Fibroblast of lung (primary cell): Measurements from ENCODE around the gene FHOD3. TPM values are rescaled to one million over a fixed set of nuclear protein-coding genes. Genes with fewer than 3 reads are reported as not detected.
A peak's percentile ranks its signal among the peaks of the same experiment; 100 is the strongest.

Source experiments
- DNase-seq, 2 donors: peaks; one replicate each; pipeline versions ENCODE4 v3.0.0 to v3.0.0-alpha.2; 2010; ENCODE audit warnings: low read depth in 2 of 2
- H2AFZ ChIP-seq: 2 replicates; pipeline ENCODE4 v1.5.1; 2012; ENCODE audit warnings: low read length, control low read depth, inconsistent platforms
- H3K27ac ChIP-seq: 2 replicates; pipeline ENCODE4 v1.5.1; 2011; ENCODE audit warnings: low read length, control low read depth; ENCODE audit not compliant: insufficient read depth
- H3K27me3 ChIP-seq: 2 replicates; pipeline ENCODE4 v1.5.1; 2011; ENCODE audit warnings: mild to moderate bottlenecking, low read length; ENCODE audit not compliant: control insufficient read depth, insufficient read depth
- H3K36me3 ChIP-seq: 2 replicates; pipeline ENCODE4 v1.5.1; 2011; ENCODE audit warnings: low read length; ENCODE audit not compliant: control insufficient read depth, insufficient read depth
- H3K4me1 ChIP-seq: 2 replicates; pipeline ENCODE4 v1.5.1; 2011; ENCODE audit warnings: low read length; ENCODE audit not compliant: control insufficient read depth, insufficient read depth; ENCODE audit errors: extremely low read depth
- H3K4me2 ChIP-seq: 2 replicates; pipeline ENCODE4 v1.5.1; 2011; ENCODE audit warnings: low read length, control low read depth; ENCODE audit not compliant: insufficient read depth; ENCODE audit errors: extremely low read depth
- H3K4me3 ChIP-seq, 4 experiments: fragments of 200-600 bp in 1 of 4; sonication (generic) in 1 of 4; replicated peaks in 1 of 4; 2 replicates each; pipeline ENCODE4 v1.5.1; 2011 to 2016; ENCODE audit warnings: low read length in 4 of 4, low read depth in 3 of 4, mild to moderate bottlenecking in 3 of 4, control low read depth in 2 of 4, inconsistent platforms in 1 of 4, mixed read lengths in 1 of 4; ENCODE audit not compliant: insufficient read depth in 1 of 4; ENCODE audit errors: control extremely low read depth in 1 of 4
- H3K79me2 ChIP-seq: 2 replicates; pipeline ENCODE4 v1.5.1; 2012; ENCODE audit warnings: mild to moderate bottlenecking, low read length, inconsistent platforms; ENCODE audit not compliant: control insufficient read depth, insufficient read depth
- H3K9ac ChIP-seq: 2 replicates; pipeline ENCODE4 v1.5.1; 2011; ENCODE audit warnings: mild to moderate bottlenecking, low read length, control low read depth; ENCODE audit not compliant: insufficient read depth
- H3K9me3 ChIP-seq: 2 replicates; pipeline ENCODE4 v1.5.1; 2012; ENCODE audit warnings: low read depth, low read length; ENCODE audit not compliant: control insufficient read depth, insufficient read depth
- H4K20me1 ChIP-seq: 2 replicates; pipeline ENCODE4 v1.5.1; 2011; ENCODE audit warnings: low read length; ENCODE audit not compliant: control insufficient read depth, insufficient read depth; ENCODE audit errors: extremely low read depth
- EZH2 ChIP-seq: IDR thresholded peaks from 2 replicates; pipeline ENCODE4 v1.5.1; 2012; ENCODE audit warnings: low read length, control low read depth, mild to moderate bottlenecking; ENCODE audit errors: missing control alignments
- polyA plus RNA-seq, 2 donors: library from polyadenylated mRNA; depleted of rRNA in 1 of 2; stranded (reverse) in 1 of 2; unstranded in 1 of 2; fragments of >200 nt; gene quantifications; 2 replicates each; pipeline ENCODE4 v1.2.1, GENCODE V29; 2011 to 2012; ENCODE audit warnings: missing spikeins in 1 of 2
- total RNA-seq: library from RNA; depleted of rRNA; stranded (reverse); fragments of >200 nt; gene quantifications from 2 replicates; pipeline ENCODE4 v1.2.1, GENCODE V29; 2014
- TF ChIP-seq, protein P1 (sequence below), 2 donors: IDR thresholded peaks in 1 of 2; conservative IDR thresholded peaks in 1 of 2; 1 replicate in 1 of 2; 2 replicates in 1 of 2; pipeline ENCODE4 v1.5.1; 2011 to 2012; ENCODE audit warnings: low read length in 2 of 2, control low read depth in 1 of 2, inconsistent platforms in 1 of 2, low read depth in 1 of 2, mild to moderate bottlenecking in 1 of 2

Gene FHOD3
- total and polyA plus RNA-seq, 2 donors (not counting 1 experiment from before 2014, with no cell fraction given) = 16.1 to 28.2 TPM

DNA sequence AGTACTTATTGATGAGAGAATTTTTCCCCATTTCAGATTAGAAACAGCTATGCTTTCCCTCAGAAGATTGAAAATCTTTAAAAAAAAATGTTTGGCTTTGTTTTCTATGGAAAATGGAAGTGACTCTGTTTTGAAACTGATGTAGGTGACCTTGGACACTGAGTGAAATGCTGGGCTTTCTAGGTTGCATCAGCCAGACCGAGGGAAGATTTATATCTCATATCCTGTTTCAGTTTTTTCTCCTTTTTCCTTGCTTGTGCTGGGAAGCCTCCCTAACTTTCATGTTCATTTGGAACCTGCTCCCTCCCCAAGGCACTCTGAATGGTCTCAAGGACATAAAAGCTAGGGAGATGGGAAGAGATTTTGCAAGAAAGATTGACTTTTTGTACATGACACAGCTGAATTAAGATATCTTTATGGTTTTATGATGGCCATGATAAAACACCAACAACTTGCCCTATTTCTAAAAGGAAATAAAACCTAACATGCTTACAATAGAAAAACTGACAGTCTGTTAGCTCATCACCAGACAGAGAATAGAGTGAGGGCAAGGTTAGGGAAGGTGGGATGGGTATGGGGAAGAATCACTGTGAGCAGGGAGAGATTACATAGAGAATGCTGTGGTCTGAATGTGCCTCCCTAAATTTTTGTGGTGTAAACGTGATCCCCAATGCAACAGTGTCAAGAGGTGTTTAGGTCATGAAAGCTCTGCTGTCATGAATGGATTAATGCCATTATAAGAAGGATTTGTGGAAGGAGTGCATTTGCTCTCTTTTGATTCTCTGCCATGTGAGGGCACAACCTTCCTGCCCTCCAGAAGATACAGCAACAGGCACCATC, 281.6 kb downstream of the FHOD3 start:
- Histone ChIP-seq H3K9me3 (no peaks in the 10 kb centered on the region), H4K20me1 (no peaks in the 10 kb centered on the region), H3K36me3 (no peaks in the 10 kb centered on the region), H3K27ac (no peak overlapping the region), H3K9ac (no peak overlapping the region), H3K4me1 (peaks cover 11% of the 10 kb centered on the region), H3K79me2 (no peaks in the 10 kb centered on the region), H3K27me3 (no peaks in the 10 kb centered on the region), H3K4me3 (no peak overlapping the region), H3K4me2 (no peak overlapping the region), H2AFZ (no peak overlapping the region)
- TF ChIP-seq, protein P1, sequence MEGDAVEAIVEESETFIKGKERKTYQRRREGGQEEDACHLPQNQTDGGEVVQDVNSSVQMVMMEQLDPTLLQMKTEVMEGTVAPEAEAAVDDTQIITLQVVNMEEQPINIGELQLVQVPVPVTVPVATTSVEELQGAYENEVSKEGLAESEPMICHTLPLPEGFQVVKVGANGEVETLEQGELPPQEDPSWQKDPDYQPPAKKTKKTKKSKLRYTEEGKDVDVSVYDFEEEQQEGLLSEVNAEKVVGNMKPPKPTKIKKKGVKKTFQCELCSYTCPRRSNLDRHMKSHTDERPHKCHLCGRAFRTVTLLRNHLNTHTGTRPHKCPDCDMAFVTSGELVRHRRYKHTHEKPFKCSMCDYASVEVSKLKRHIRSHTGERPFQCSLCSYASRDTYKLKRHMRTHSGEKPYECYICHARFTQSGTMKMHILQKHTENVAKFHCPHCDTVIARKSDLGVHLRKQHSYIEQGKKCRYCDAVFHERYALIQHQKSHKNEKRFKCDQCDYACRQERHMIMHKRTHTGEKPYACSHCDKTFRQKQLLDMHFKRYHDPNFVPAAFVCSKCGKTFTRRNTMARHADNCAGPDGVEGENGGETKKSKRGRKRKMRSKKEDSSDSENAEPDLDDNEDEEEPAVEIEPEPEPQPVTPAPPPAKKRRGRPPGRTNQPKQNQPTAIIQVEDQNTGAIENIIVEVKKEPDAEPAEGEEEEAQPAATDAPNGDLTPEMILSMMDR (conservative IDR thresholded peaks at IDR 0.05 in 1 of 2, IDR thresholded peaks at IDR 0.05 in 1 of 2; ENCODE audit: low read depth in 1 of 2, low read length in 2 of 2) = no peak
- no peak for TF ChIP-seq EZH2
- DNase-seq = peak; percentile 40 to 59

DNA sequence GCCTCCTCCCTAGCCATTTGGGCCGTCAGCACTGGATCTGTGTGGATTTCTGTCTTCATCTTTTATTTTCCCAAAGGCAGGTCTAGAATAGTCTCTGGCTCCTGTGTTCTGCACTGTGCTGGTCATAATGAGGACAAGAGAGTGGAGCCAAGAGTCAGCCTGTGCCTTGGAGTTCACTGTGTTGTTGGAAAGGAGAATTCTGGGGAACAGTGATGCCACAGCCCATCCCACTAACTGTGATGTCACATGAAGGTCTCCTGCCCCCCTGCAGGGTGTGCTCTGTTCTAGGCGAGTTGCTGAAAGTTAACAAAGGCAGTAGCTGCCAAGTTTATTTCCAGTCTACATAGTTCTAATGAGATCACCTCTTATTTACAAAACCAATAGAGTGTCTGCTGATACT, 282.8 kb downstream of the FHOD3 start:
- DNase-seq = peak; percentile 14 to 63
- Histone ChIP-seq H3K79me2 (no peaks in the 10 kb centered on the region), H3K27ac (peak overlapping the region; percentile 52), H3K27me3 (no peaks in the 10 kb centered on the region), H3K4me2 (peak overlapping the region; percentile 46), H3K4me3 (no peak overlapping the region), H3K9me3 (no peaks in the 10 kb centered on the region), H2AFZ (peak overlapping the region; percentile 36), H3K36me3 (no peaks in the 10 kb centered on the region), H3K4me1 (peaks cover 11% of the 10 kb centered on the region), H4K20me1 (no peaks in the 10 kb centered on the region), H3K9ac (no peak overlapping the region)
- no peak for TF ChIP-seq EZH2
- TF ChIP-seq, protein P1 (conservative IDR thresholded peaks at IDR 0.05 in 1 of 2, IDR thresholded peaks at IDR 0.05 in 1 of 2; ENCODE audit: low read depth in 1 of 2, low read length in 2 of 2) = no peak

- H3K36me3 ChIP-seq = no peaks in the 10 kb centered on the region
- peak; percentile 21 to 85 for DNase-seq
- H3K4me1 ChIP-seq = peaks cover 11% of the 10 kb centered on the region
- H2AFZ ChIP-seq = peak overlapping the region; percentile 3
- TF ChIP-seq, protein P1 (conservative IDR thresholded peaks at IDR 0.05 in 1 of 2, IDR thresholded peaks at IDR 0.05 in 1 of 2; ENCODE audit: low read depth in 1 of 2, low read length in 2 of 2) = no peak
- TF ChIP-seq EZH2 = no peak
- no peaks in the 10 kb centered on the region for H3K79me2 ChIP-seq
- H3K27me3 ChIP-seq = no peaks in the 10 kb centered on the region
- peak overlapping the region; percentile 46 for H3K4me2 ChIP-seq
- no peak overlapping the region for H3K9ac ChIP-seq
- no peak overlapping the region for H3K4me3 ChIP-seq
- H4K20me1 ChIP-seq = no peaks in the 10 kb centered on the region
- H3K27ac ChIP-seq = peak overlapping the region; percentile 51
- no peaks in the 10 kb centered on the region for H3K9me3 ChIP-seq
Observed at GRCh38 chr18:36580874-36581750, 283.6 kb downstream of the FHOD3 start.
